Epidermal melanocyte (primary cell): ENCODE data around the gene CLIC5.

Source experiments
- DNase-seq: peaks from one replicate; pipeline ENCODE4 v3.0.0; 2011; ENCODE audit warnings: low spot score; ENCODE audit not compliant: insufficient read length

CLIC5 gene

GRCh38 chr6:45965792-45966191 is 49.9 kb downstream of the CLIC5 start:
- no peak for DNase-seq

GRCh38 chr6:45965007-45965406 is 50.7 kb downstream of the CLIC5 start:
- no peak for DNase-seq

GRCh38 chr6:45964300-45964699 is 51.4 kb downstream of the CLIC5 start:
- no peak for DNase-seq

GRCh38 chr6:45963896-45964295 is 51.8 kb downstream of the CLIC5 start:
- DNase-seq, result no peak

GRCh38 chr6:45961125-45961524 is 54.5 kb downstream of the CLIC5 start:
- no peak for DNase-seq

- DNase-seq, result no peak
Observed at GRCh38 chr6:45959534-45960145, 56.0 kb downstream of the CLIC5 start.

- DNase-seq, result no peak
Observed at GRCh38 chr6:45956663-45957062, 59.0 kb downstream of the CLIC5 start.

GRCh38 chr6:45956176-45956575 is 59.5 kb downstream of the CLIC5 start:
- DNase-seq, result no peak

- no peak for DNase-seq
Observed at GRCh38 chr6:45955597-45955996, 60.1 kb downstream of the CLIC5 start.

- DNase-seq, result no peak
Observed at GRCh38 chr6:45952546-45952945, 63.1 kb downstream of the CLIC5 start.

- no peak for DNase-seq
Observed at GRCh38 chr6:45952168-45952529, 63.5 kb downstream of the CLIC5 start.

GRCh38 chr6:45951321-45952167 is 64.1 kb downstream of the CLIC5 start:
- DNase-seq, result no peak

GRCh38 chr6:45949256-45949655 is 66.4 kb downstream of the CLIC5 start:
- no peak for DNase-seq

GRCh38 chr6:45947807-45948206 is 67.9 kb downstream of the CLIC5 start:
- DNase-seq, result no peak

- no peak for DNase-seq
Observed at GRCh38 chr6:45946887-45947286, 68.8 kb downstream of the CLIC5 start.

- no peak for DNase-seq
Observed at GRCh38 chr6:45946352-45946751, 69.3 kb downstream of the CLIC5 start.

- DNase-seq, result no peak
Observed at GRCh38 chr6:45942953-45943352, 72.7 kb downstream of the CLIC5 start.

- DNase-seq, result no peak
Observed at GRCh38 chr6:45933855-45934254, 81.8 kb downstream of the CLIC5 start.

- no peak for DNase-seq
Observed at GRCh38 chr6:45931232-45931631, 84.4 kb downstream of the CLIC5 start.

GRCh38 chr6:45930420-45931040 is 85.1 kb downstream of the CLIC5 start:
- DNase-seq, result peak; percentile 69

GRCh38 chr6:45929421-45930361 is 86.0 kb downstream of the CLIC5 start:
- DNase-seq, result peak; percentile 26
